HCT116 (cell line): ENCODE results near the gene NME9. TPM values are rescaled to one million over a fixed set of nuclear protein-coding genes. Genes with fewer than 3 reads are reported as not detected.

Source experiments
- ATAC-seq: fragments of 200-7000 bp; cut with Tn5 transposase; 2 replicates; pipeline ENCODE4 v1.9.1; 2020; ENCODE audit warnings: mild to moderate bottlenecking, moderate library complexity
- BruUV-seq: library from RNA; stranded (reverse); fragments of 400-500 nt; replicated peaks from 2 replicates; lab custom pipeline; 2021; lab: Mats Ljungman, UMichigan
- CTCF ChIA-PET: fragments of 300-600 bp; sonication (Branson Sonifier 250); formaldehyde crosslinking; loops from one replicate; lab custom pipeline; 2021; ENCODE audit warnings: antibody characterized with exemption; lab: Charles Lee
- POLR2A ChIA-PET: fragments of 300-600, 350-600 bp; sonication (Branson Sonifier 250); formaldehyde crosslinking; loops from one replicate; lab custom pipeline; 2021; ENCODE audit warnings: antibody characterized with exemption; lab: Charles Lee
- RAD21 ChIA-PET, 2 experiments: fragments of 300-600 bp; sonication (Branson Sonifier 250); formaldehyde crosslinking; loops; one replicate each; lab custom pipeline; 2023; ENCODE audit warnings: low total read pairs in 2 of 2; ENCODE audit not compliant: uncharacterized antibody in 2 of 2, unreplicated experiment in 2 of 2, low non-redundant PET in 1 of 2; lab: Charles Lee
- DNase-seq: peaks from one replicate; pipeline ENCODE4 v3.0.0-alpha.2; 2010; ENCODE audit warnings: low read depth, low spot score
- H2AFZ ChIP-seq: fragments of 200-600 bp; shearing (Covaris generic), sonication (generic); 2 replicates; pipeline ENCODE4 v1.6.1; 2017; ENCODE audit warnings: low read depth, mixed run types, mixed read lengths, antibody characterized with exemption, low read length; ENCODE audit not compliant: poor library complexity, severe bottlenecking
- H3K27ac ChIP-seq: 2 replicates; pipeline ENCODE4 v1.5.1; 2012; ENCODE audit warnings: low read depth, low read length
- H3K27me3 ChIP-seq: fragments of 200-600 bp; sonication (generic); 2 replicates; pipeline ENCODE4 v1.6.1; 2016; ENCODE audit warnings: mixed run types, low read length, mixed read lengths; ENCODE audit not compliant: insufficient read depth
- H3K36me3 ChIP-seq, 2 experiments: fragments of 200-500 bp in 1 of 2; fragments of 200-600 bp in 1 of 2; sonication (Bioruptor generic) in 1 of 2; sonication (generic) in 1 of 2; 2 replicates each; pipeline versions ENCODE4 v1.5.1 to v1.6.1; 2014 to 2016; ENCODE audit warnings: low read length in 2 of 2, inconsistent platforms in 1 of 2, mixed read lengths in 1 of 2, mixed run types in 1 of 2; ENCODE audit not compliant: insufficient read depth in 2 of 2, control insufficient read depth in 1 of 2
- H3K4me1 ChIP-seq, 2 experiments: fragments of 200-600 bp in 1 of 2; sonication (generic) in 1 of 2; 2 replicates each; pipeline versions ENCODE4 v1.5.1 to v1.6.1; 2012 to 2017; ENCODE audit warnings: low read length in 2 of 2, inconsistent platforms in 1 of 2, mild to moderate bottlenecking in 1 of 2, mixed read lengths in 1 of 2, mixed run types in 1 of 2, moderate library complexity in 1 of 2; ENCODE audit not compliant: insufficient read depth in 2 of 2, control insufficient read depth in 1 of 2
- H3K4me2 ChIP-seq: fragments of 200-600 bp; sonication (generic); 2 replicates; pipeline ENCODE4 v1.6.1; 2017; ENCODE audit warnings: mixed run types, low read length, mixed read lengths
- H3K4me3 ChIP-seq, 2 experiments: fragments of 200-600 bp in 1 of 2; sonication (generic) in 1 of 2; replicated peaks in 1 of 2; 2 replicates each; pipeline ENCODE4 v1.5.1; 2011 to 2016; ENCODE audit warnings: low read length in 2 of 2, control low read depth in 1 of 2, low read depth in 1 of 2, mild to moderate bottlenecking in 1 of 2, mixed read lengths in 1 of 2, mixed run types in 1 of 2
- H3K79me2 ChIP-seq: fragments of 200-600 bp; sonication (generic); 2 replicates; pipeline ENCODE4 v1.6.1; 2017; ENCODE audit warnings: mild to moderate bottlenecking, mixed run types, low read length, moderate library complexity, mixed read lengths; ENCODE audit not compliant: insufficient read depth
- H3K9ac ChIP-seq: fragments of 200-600 bp; sonication (generic); 2 replicates; pipeline ENCODE4 v1.6.1; 2016; ENCODE audit warnings: low read length, mixed read lengths
- H3K9me2 ChIP-seq: fragments of 200-600 bp; sonication (generic), shearing (Covaris generic); 2 replicates; pipeline ENCODE4 v1.6.1; 2017; ENCODE audit warnings: mixed run types, mild to moderate bottlenecking, moderate library complexity; ENCODE audit not compliant: insufficient read depth
- H3K9me3 ChIP-seq, 2 experiments: fragments of 200-500 bp in 1 of 2; fragments of 200-600 bp in 1 of 2; sonication (Bioruptor generic) in 1 of 2; sonication (generic) in 1 of 2; 2 replicates each; pipeline ENCODE4 v1.6.1; 2014 to 2017; ENCODE audit warnings: low read length in 2 of 2, mixed read lengths in 2 of 2, inconsistent platforms in 1 of 2, low read depth in 1 of 2, mild to moderate bottlenecking in 1 of 2, mixed run types in 1 of 2, moderate library complexity in 1 of 2; ENCODE audit not compliant: control insufficient read depth in 1 of 2, insufficient read depth in 1 of 2
- H4K20me1 ChIP-seq: fragments of 200-600 bp; sonication (generic), shearing (Covaris generic); 2 replicates; pipeline ENCODE4 v1.6.1; 2017; ENCODE audit warnings: mixed run types, mild to moderate bottlenecking, moderate library complexity; ENCODE audit not compliant: insufficient read depth
- EGR1 ChIP-seq: IDR thresholded peaks from 2 replicates; pipeline ENCODE4 v1.6.1; 2012; ENCODE audit warnings: low read depth
- EZH2phosphoT487 ChIP-seq: fragments of 200-600 bp; IDR thresholded peaks from 2 replicates; pipeline ENCODE4 v1.6.1; 2018; ENCODE audit warnings: antibody characterized with exemption, borderline replicate concordance
- JUND ChIP-seq: IDR thresholded peaks from 2 replicates; pipeline ENCODE4 v1.6.1; 2012
- MAX ChIP-seq: IDR thresholded peaks from 2 replicates; pipeline ENCODE4 v1.6.1; 2012
- POLR2AphosphoS5 ChIP-seq: IDR thresholded peaks from 2 replicates; pipeline ENCODE4 v1.6.1; 2011; ENCODE audit warnings: mild to moderate bottlenecking, low read depth, low read length, moderate library complexity
- SRF ChIP-seq: IDR thresholded peaks from 2 replicates; pipeline ENCODE4 v1.6.1; 2012; ENCODE audit warnings: low read depth
- ZNF274 ChIP-seq: fragments of 200-500 bp; sonication (Bioruptor generic); IDR thresholded peaks from 2 replicates; pipeline ENCODE4 v1.6.1; 2014; ENCODE audit warnings: mild to moderate bottlenecking, low read depth, low read length, inconsistent platforms
- intact Hi-C: fragments of 100-400 bp; cut with micrococcal nuclease; formaldehyde crosslinking; loops from 2 replicates; pipeline ENCODE4 v1.10.0; 2022
- total RNA-seq: library from RNA; stranded (reverse); gene quantifications from one replicate; pipeline ENCODE4 v1.2.1, GENCODE V29; 2021; ENCODE audit not compliant: unreplicated experiment
- TF ChIP-seq, protein P1 (sequence below): IDR thresholded peaks from 2 replicates; pipeline ENCODE4 v1.6.1; 2012; ENCODE audit warnings: low read depth
- TF ChIP-seq, protein P2 (sequence below), 3 experiments: fragments of 200-600 bp in 1 of 3; sonication (generic) in 1 of 3; IDR thresholded peaks in 2 of 3; conservative IDR thresholded peaks in 1 of 3; 2 replicates each; pipeline ENCODE4 v1.5.1; 2012 to 2017; ENCODE audit warnings: low read depth in 2 of 3, low read length in 2 of 3, antibody characterized with exemption in 1 of 3, borderline replicate concordance in 1 of 3, control low read depth in 1 of 3, mild to moderate bottlenecking in 1 of 3, mixed read lengths in 1 of 3, mixed run types in 1 of 3, moderate library complexity in 1 of 3; ENCODE audit not compliant: insufficient read depth in 1 of 3

Gene NME9
- total RNA-seq, 1 experiment from 2014 or later = 0.79 TPM

DNA sequence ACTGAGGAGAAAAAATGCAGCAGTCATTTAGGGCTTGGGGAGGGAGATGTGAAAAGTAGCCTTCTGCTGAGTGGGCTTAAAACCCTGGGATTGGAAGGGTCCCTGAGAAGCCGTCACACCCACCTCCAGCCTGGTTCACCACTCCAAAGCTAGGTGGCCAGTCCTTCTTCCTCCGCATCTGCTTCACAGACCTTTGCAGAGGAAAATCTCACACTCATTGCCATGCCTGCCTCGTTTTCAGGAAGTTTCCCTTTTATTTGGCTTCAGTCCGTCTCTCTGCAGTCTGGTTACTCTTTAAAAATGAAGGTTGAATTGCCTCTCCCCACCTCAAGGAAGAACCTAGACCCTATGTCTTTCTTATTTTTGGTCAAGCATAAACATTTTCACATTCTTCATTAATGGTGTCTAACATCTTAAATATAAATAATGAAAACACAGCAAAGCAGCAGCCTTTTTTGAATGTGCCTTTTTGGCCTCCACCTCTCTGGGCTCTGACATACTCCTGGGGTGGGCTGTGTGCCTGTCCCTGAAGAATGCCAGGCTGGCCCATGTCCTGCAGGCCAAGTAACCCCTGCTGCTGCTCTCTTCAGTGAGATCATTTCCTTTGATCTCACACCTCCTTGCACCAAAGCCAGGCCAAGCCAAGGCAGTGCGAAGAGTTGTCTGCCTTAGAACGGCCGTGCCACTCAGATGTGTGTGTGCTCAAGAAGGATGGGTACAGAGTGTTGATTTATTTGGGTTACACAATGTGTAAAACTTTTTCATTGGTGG, 29.7 kb upstream of the NME9 start:
- Histone ChIP-seq H3K36me3 (no peaks in the 10 kb centered on the region), H4K20me1 (no peaks in the 10 kb centered on the region), H3K4me3 (no peak overlapping the region), H3K9me3 (no peaks in the 10 kb centered on the region), H3K27me3 (no peaks in the 10 kb centered on the region), H3K27ac (no peak overlapping the region), H3K9ac (no peak overlapping the region), H2AFZ (no peak overlapping the region), H3K79me2 (no peaks in the 10 kb centered on the region), H3K4me1 (no peaks in the 10 kb centered on the region), H3K9me2 (no peaks in the 10 kb centered on the region), H3K4me2 (no peak overlapping the region)
- RAD21 ChIA-PET = no interaction called here
- intact Hi-C loops = no loop called here
- POLR2A ChIA-PET = no interaction called here
- DNase-seq (no peak), ATAC-seq (no peak)
- CTCF ChIA-PET = no interaction called here
- TF ChIP-seq EZH2phosphoT487 (no peak), EGR1 (no peak), ZNF274 (no peak), MAX (no peak), JUND (no peak), POLR2AphosphoS5 (no peak), SRF (no peak)
- TF ChIP-seq, protein P1, sequence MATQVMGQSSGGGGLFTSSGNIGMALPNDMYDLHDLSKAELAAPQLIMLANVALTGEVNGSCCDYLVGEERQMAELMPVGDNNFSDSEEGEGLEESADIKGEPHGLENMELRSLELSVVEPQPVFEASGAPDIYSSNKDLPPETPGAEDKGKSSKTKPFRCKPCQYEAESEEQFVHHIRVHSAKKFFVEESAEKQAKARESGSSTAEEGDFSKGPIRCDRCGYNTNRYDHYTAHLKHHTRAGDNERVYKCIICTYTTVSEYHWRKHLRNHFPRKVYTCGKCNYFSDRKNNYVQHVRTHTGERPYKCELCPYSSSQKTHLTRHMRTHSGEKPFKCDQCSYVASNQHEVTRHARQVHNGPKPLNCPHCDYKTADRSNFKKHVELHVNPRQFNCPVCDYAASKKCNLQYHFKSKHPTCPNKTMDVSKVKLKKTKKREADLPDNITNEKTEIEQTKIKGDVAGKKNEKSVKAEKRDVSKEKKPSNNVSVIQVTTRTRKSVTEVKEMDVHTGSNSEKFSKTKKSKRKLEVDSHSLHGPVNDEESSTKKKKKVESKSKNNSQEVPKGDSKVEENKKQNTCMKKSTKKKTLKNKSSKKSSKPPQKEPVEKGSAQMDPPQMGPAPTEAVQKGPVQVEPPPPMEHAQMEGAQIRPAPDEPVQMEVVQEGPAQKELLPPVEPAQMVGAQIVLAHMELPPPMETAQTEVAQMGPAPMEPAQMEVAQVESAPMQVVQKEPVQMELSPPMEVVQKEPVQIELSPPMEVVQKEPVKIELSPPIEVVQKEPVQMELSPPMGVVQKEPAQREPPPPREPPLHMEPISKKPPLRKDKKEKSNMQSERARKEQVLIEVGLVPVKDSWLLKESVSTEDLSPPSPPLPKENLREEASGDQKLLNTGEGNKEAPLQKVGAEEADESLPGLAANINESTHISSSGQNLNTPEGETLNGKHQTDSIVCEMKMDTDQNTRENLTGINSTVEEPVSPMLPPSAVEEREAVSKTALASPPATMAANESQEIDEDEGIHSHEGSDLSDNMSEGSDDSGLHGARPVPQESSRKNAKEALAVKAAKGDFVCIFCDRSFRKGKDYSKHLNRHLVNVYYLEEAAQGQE = no peak
- TF ChIP-seq, protein P2, sequence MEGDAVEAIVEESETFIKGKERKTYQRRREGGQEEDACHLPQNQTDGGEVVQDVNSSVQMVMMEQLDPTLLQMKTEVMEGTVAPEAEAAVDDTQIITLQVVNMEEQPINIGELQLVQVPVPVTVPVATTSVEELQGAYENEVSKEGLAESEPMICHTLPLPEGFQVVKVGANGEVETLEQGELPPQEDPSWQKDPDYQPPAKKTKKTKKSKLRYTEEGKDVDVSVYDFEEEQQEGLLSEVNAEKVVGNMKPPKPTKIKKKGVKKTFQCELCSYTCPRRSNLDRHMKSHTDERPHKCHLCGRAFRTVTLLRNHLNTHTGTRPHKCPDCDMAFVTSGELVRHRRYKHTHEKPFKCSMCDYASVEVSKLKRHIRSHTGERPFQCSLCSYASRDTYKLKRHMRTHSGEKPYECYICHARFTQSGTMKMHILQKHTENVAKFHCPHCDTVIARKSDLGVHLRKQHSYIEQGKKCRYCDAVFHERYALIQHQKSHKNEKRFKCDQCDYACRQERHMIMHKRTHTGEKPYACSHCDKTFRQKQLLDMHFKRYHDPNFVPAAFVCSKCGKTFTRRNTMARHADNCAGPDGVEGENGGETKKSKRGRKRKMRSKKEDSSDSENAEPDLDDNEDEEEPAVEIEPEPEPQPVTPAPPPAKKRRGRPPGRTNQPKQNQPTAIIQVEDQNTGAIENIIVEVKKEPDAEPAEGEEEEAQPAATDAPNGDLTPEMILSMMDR (IDR thresholded peaks at IDR 0.05 in 2 of 3, conservative IDR thresholded peaks at IDR 0.05 in 1 of 3; ENCODE audit: borderline replicate concordance in 1 of 3, insufficient read depth in 1 of 3, low read depth in 2 of 3, low read length in 2 of 3) = no peak
- BruUV-seq = no TSS peak
